ENCODE results near the gene CHRNA4.

CHRNA4 gene

GRCh38 chr20:63357921-63358905 is 2.9 kb downstream of the CHRNA4 start:
- no peaks in the 10 kb centered on the region for H3K27me3 ChIP-seq (ENCODE audit: control insufficient read depth, low read length)
- H3K4me1 ChIP-seq (ENCODE audit: control insufficient read depth, low read length), result no peaks in the 10 kb centered on the region
- H3K9me2 ChIP-seq (replicated peaks; ENCODE audit: control insufficient read depth, low read length), result no peaks in the 10 kb centered on the region

GRCh38 chr20:63356931-63357879 is 3.9 kb downstream of the CHRNA4 start:
- Histone ChIP-seq H3K9me2 (replicated peaks; ENCODE audit: control insufficient read depth, low read length) (no peaks in the 10 kb centered on the region), H3K79me2 (ENCODE audit: control insufficient read depth, low read length) (no peaks in the 10 kb centered on the region), H3F3A (ENCODE audit: control insufficient read depth, insufficient read depth) (no peaks in the 10 kb centered on the region), H3K4me3 (ENCODE audit: low read length) (no peak overlapping the region), H3K36me3 (ENCODE audit: control insufficient read depth, low read length) (no peaks in the 10 kb centered on the region), H3K27me3 (ENCODE audit: control insufficient read depth, low read length) (no peaks in the 10 kb centered on the region), H3K4me2 (ENCODE audit: low read length) (no peak overlapping the region), H3K9me3 (ENCODE audit: control insufficient read depth, insufficient read depth, low read length) (peaks cover 12% of the 10 kb centered on the region; the same call in 1 of the 2 replicates), H3K27ac (ENCODE audit: low read depth, low read length) (no peak overlapping the region), H3K4me1 (ENCODE audit: control insufficient read depth, low read length) (no peaks in the 10 kb centered on the region), H4K20me1 (ENCODE audit: control insufficient read depth, insufficient read depth, low read depth, low read length) (no peaks in the 10 kb centered on the region)
- TF ChIP-seq CTCF (IDR thresholded peaks at IDR 0.05; ENCODE audit: low read depth, low read length, poor library complexity, severe bottlenecking) (no peak), EZH2phosphoT487 (IDR thresholded peaks at IDR 0.05; ENCODE audit: borderline replicate concordance, low read length) (no peak)

More at GRCh38 chr20:63357921-63358905, 2.9 kb downstream of the CHRNA4 start:
- no peak overlapping the region for H3K4me2 ChIP-seq (ENCODE audit: low read length)
- H3K27ac ChIP-seq (ENCODE audit: low read depth, low read length), result no peak overlapping the region
- no peaks in the 10 kb centered on the region for H3K79me2 ChIP-seq (ENCODE audit: control insufficient read depth, low read length)
- peaks cover 4% of the 10 kb centered on the region; the same call in 1 of the 2 replicates for H3K9me3 ChIP-seq (ENCODE audit: control insufficient read depth, insufficient read depth, low read length)
- no peak for TF ChIP-seq EZH2phosphoT487 (IDR thresholded peaks at IDR 0.05; ENCODE audit: borderline replicate concordance, low read length)
- TF ChIP-seq CTCF (IDR thresholded peaks at IDR 0.05; ENCODE audit: low read depth, low read length, poor library complexity, severe bottlenecking), result no peak
- no peaks in the 10 kb centered on the region for H3K36me3 ChIP-seq (ENCODE audit: control insufficient read depth, low read length)
- no peaks in the 10 kb centered on the region for H4K20me1 ChIP-seq (ENCODE audit: control insufficient read depth, insufficient read depth, low read depth, low read length)
- H3K4me3 ChIP-seq (ENCODE audit: low read length), result no peak overlapping the region
- H3F3A ChIP-seq (ENCODE audit: control insufficient read depth, insufficient read depth), result no peaks in the 10 kb centered on the region

GRCh38 chr20:63356511-63356910 is 4.6 kb downstream of the CHRNA4 start:
- TF ChIP-seq CTCF (IDR thresholded peaks at IDR 0.05; ENCODE audit: low read depth, low read length, poor library complexity, severe bottlenecking) (no peak), EZH2phosphoT487 (IDR thresholded peaks at IDR 0.05; ENCODE audit: borderline replicate concordance, low read length) (no peak)
- no peaks in the 10 kb centered on the region for H3K79me2 ChIP-seq (ENCODE audit: control insufficient read depth, low read length)
- no peak overlapping the region for H3K4me2 ChIP-seq (ENCODE audit: low read length)
- no peaks in the 10 kb centered on the region for H3F3A ChIP-seq (ENCODE audit: control insufficient read depth, insufficient read depth)
- no peaks in the 10 kb centered on the region for H3K36me3 ChIP-seq (ENCODE audit: control insufficient read depth, low read length)
- no peaks in the 10 kb centered on the region for H3K27me3 ChIP-seq (ENCODE audit: control insufficient read depth, low read length)
- H3K4me1 ChIP-seq (ENCODE audit: control insufficient read depth, low read length), result no peaks in the 10 kb centered on the region
- H3K27ac ChIP-seq (ENCODE audit: low read depth, low read length), result no peak overlapping the region
- H3K9me2 ChIP-seq (replicated peaks; ENCODE audit: control insufficient read depth, low read length), result no peaks in the 10 kb centered on the region
- no peaks in the 10 kb centered on the region for H4K20me1 ChIP-seq (ENCODE audit: control insufficient read depth, insufficient read depth, low read depth, low read length)
- H3K9me3 ChIP-seq (ENCODE audit: control insufficient read depth, insufficient read depth, low read length), result peaks cover 19% of the 10 kb centered on the region; the same call in 1 of the 2 replicates
- no peak overlapping the region for H3K4me3 ChIP-seq (ENCODE audit: low read length)

Measured in DOHH2 (cell line).